ENCODE results near the gene FRRS1. TPM values are rescaled to one million over a fixed set of nuclear protein-coding genes. Genes with fewer than 3 reads are reported as not detected.

Gene FRRS1
- total RNA-seq, 1 experiment from 2014 or later = 12.1 TPM

GRCh38 chr1:99707535-99708142 is 58.8 kb downstream of the FRRS1 start:
- ChIA-PET CTCF (interaction anchor here (0.9 kb wide), 1 partner anchor 527 kb away, joined by 5 read pairs; no protein-coding TSS in a partner anchor), POLR2A (ENCODE audit: low non-redundant PET) (no interaction called here)
- H3K27ac ChIP-seq (ENCODE audit: low read depth, low read length, poor library complexity, severe bottlenecking) = no peak overlapping the region
- intact Hi-C loops (cut with micrococcal nuclease; ENCODE audit: unreplicated experiment) = loop anchor here (1.0 to 10.0 kb wide), 5 partner anchors 213 to 953 kb away; no protein-coding TSS in a partner anchor
- no peaks in the 10 kb centered on the region for H3K9me3 ChIP-seq (ENCODE audit: low read depth, low read length, poor library complexity, severe bottlenecking)
- no peak overlapping the region for H3K4me3 ChIP-seq (ENCODE audit: low read depth, low read length, poor library complexity, severe bottlenecking)
- H3K4me1 ChIP-seq (ENCODE audit: insufficient read depth, low read length, poor library complexity, severe bottlenecking) = no peaks in the 10 kb centered on the region
- no peaks in the 10 kb centered on the region for H3K36me3 ChIP-seq (ENCODE audit: insufficient read depth, low read length, poor library complexity, severe bottlenecking)
- H3K27me3 ChIP-seq (replicated peaks; ENCODE audit: insufficient read depth, low read depth, low read length, poor library complexity) = no peaks in the 10 kb centered on the region
- peak; percentile 73 for DNase-seq (ENCODE audit: low spot score)
- BruUV-seq (replicated peaks) = no TSS peak
- TF ChIP-seq CTCF (conservative IDR thresholded peaks at IDR 0.05; ENCODE audit: low read depth, low read length) (peak; percentile 92), EZH2 (IDR thresholded peaks at IDR 0.05; ENCODE audit: borderline replicate concordance, low read depth, low read length, poor library complexity, severe bottlenecking) (no peak)

GRCh38 chr1:99705385-99705784 is 61.0 kb downstream of the FRRS1 start:
- BruUV-seq (replicated peaks) = no TSS peak
- no peaks in the 10 kb centered on the region for H3K4me1 ChIP-seq (ENCODE audit: insufficient read depth, low read length, poor library complexity, severe bottlenecking)
- H3K9me3 ChIP-seq (ENCODE audit: low read depth, low read length, poor library complexity, severe bottlenecking) = no peaks in the 10 kb centered on the region
- TF ChIP-seq EZH2 (IDR thresholded peaks at IDR 0.05; ENCODE audit: borderline replicate concordance, low read depth, low read length, poor library complexity, severe bottlenecking) (no peak), CTCF (conservative IDR thresholded peaks at IDR 0.05; ENCODE audit: low read depth, low read length) (no peak)
- intact Hi-C loops (cut with micrococcal nuclease; ENCODE audit: unreplicated experiment) = loop anchor here (10.0 kb wide), 4 partner anchors 211 to 951 kb away; no protein-coding TSS in a partner anchor
- H3K4me3 ChIP-seq (ENCODE audit: low read depth, low read length, poor library complexity, severe bottlenecking) = no peak overlapping the region
- no peaks in the 10 kb centered on the region for H3K36me3 ChIP-seq (ENCODE audit: insufficient read depth, low read length, poor library complexity, severe bottlenecking)
- ChIA-PET POLR2A (ENCODE audit: low non-redundant PET) (no interaction called here), CTCF (interaction anchor here (0.6 kb wide), 1 partner anchor 714 kb away, joined by 4 read pairs; no protein-coding TSS in a partner anchor)
- H3K27ac ChIP-seq (ENCODE audit: low read depth, low read length, poor library complexity, severe bottlenecking) = no peak overlapping the region
- no peaks in the 10 kb centered on the region for H3K27me3 ChIP-seq (replicated peaks; ENCODE audit: insufficient read depth, low read depth, low read length, poor library complexity)
- no peak for DNase-seq (ENCODE audit: low spot score)

- intact Hi-C loops (cut with micrococcal nuclease; ENCODE audit: unreplicated experiment) = loop anchor here (10.0 kb wide), 4 partner anchors 210 to 950 kb away; no protein-coding TSS in a partner anchor
Observed at GRCh38 chr1:99704356-99704816, 62.0 kb downstream of the FRRS1 start.

More at GRCh38 chr1:99704356-99704816, 62.0 kb downstream of the FRRS1 start:
- no peaks in the 10 kb centered on the region for H3K36me3 ChIP-seq (ENCODE audit: insufficient read depth, low read length, poor library complexity, severe bottlenecking)
- H3K27ac ChIP-seq (ENCODE audit: low read depth, low read length, poor library complexity, severe bottlenecking) = no peak overlapping the region
- H3K4me3 ChIP-seq (ENCODE audit: low read depth, low read length, poor library complexity, severe bottlenecking) = no peak overlapping the region
- H3K9me3 ChIP-seq (ENCODE audit: low read depth, low read length, poor library complexity, severe bottlenecking) = no peaks in the 10 kb centered on the region
- H3K27me3 ChIP-seq (replicated peaks; ENCODE audit: insufficient read depth, low read depth, low read length, poor library complexity) = no peaks in the 10 kb centered on the region
- TF ChIP-seq CTCF (conservative IDR thresholded peaks at IDR 0.05; ENCODE audit: low read depth, low read length) (no peak), EZH2 (IDR thresholded peaks at IDR 0.05; ENCODE audit: borderline replicate concordance, low read depth, low read length, poor library complexity, severe bottlenecking) (no peak)
- BruUV-seq (replicated peaks) = no TSS peak
- DNase-seq (ENCODE audit: low spot score) = peak; percentile 14
- no peaks in the 10 kb centered on the region for H3K4me1 ChIP-seq (ENCODE audit: insufficient read depth, low read length, poor library complexity, severe bottlenecking)
- CTCF ChIA-PET = no interaction called here
- POLR2A ChIA-PET (ENCODE audit: low non-redundant PET) = no interaction called here

Measured in A673 (cell line).